HG02885 (cell line): ENCODE measurements around the gene LECT2.

ENCODE experiments used
- ATAC-seq: cut with Tn5 transposase; IDR thresholded peaks from one replicate; pipeline ENCODE4 v1.9.1; 2021; ENCODE audit warnings: mild to moderate bottlenecking; ENCODE audit not compliant: unreplicated experiment, poor library complexity

LECT2 gene

DNA sequence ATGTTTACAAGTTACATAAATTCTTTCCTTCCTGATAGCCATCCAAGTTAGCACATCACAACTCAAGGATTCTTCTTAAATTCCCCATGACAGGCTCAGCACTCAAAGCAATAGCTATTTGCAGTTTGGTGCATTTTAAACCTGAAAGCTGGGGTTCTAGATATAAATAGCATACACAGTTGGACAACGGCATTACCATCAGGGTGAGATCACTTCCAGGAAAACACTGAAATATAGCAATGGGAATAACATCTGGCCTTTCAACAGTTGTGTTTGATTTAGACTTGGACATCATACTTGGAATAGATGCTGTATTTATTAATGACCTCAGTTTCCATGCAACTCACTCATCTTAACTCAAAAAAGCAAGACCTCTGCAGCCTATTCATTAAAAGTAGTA is 24.7 kb upstream of the LECT2 start:
- ATAC-seq = no peak

DNA sequence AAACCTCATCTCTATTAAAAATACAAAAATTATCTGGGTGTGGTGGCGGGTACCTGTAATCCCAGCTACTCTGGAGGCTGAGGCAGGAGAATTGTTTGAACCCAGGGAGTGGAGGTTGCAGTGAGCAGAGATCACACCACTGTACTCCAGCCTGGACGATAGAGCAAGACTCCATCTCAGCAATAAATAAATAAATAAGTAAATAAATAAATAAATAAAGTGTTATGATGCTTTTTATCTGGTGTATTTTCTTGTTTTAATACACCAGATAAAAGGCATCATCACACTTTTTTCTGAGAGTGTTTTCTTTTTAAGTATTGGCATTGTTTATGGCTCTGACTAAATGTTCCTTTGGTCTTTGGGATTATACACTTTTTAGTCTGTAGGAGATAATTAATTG is 24.2 kb upstream of the LECT2 start:
- ATAC-seq = no peak

GRCh38 chr5:135978212-135978631 is 23.4 kb upstream of the LECT2 start:
- ATAC-seq = no peak

- peak; percentile 87 for ATAC-seq
Observed at GRCh38 chr5:135977375-135977928, 22.7 kb upstream of the LECT2 start.

DNA sequence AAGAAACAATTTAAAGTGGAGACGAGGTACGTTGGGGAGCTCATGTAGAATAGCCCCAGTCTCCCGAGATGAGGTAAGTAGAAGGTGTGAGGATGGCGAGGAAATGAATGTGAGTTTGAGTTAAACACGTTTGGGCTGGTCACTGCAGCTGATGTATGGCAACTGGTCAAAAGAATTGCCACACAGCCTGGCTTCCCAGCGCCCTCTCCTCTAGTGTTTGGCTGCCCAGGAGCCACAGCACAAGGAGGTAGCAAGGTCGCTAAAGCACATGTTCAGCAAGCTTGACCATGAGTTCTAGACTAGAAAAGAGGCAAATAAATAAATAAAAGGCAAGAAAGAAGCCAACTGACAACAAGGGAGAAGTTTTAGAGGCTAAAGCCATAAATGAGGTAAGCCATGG is 21.4 kb upstream of the LECT2 start:
- no peak for ATAC-seq

- no peak for ATAC-seq
Observed at GRCh38 chr5:135975122-135975521, 20.3 kb upstream of the LECT2 start.

- no peak for ATAC-seq
Observed at GRCh38 chr5:135974021-135974600, 19.3 kb upstream of the LECT2 start.

DNA sequence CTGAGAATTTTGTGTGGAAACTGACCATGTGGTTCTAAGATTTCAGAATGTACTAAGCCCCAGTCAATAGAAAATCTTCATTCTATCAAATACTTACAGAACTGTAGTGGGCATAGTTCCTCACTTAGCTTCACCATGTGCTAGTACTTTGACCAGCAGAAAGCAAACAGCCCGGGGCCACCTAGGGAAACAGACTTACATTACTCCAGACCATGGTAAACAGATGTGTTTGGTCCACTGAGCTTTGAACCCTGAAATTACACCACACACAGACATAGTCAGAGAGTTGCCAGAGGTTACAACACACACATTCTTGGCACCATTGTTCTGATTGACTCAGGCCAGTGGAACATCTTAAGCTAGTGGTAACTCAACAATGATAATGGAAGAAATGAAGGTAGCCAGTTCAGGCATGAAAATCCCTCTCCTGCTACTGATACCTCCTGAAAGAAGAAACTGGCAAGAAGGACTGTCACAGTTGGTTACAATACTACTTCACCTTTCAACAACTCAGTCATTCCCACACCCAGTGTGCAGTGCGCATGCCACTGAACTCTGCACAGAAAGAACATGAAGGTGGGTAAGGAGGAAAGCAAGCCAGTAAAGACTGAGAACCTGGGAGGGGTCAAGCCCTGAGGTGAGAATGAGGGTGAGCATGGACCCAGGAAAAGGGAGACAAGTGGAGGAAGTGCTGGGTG is 18.7 kb upstream of the LECT2 start:
- no peak for ATAC-seq

- ATAC-seq = no peak
Observed at GRCh38 chr5:135971701-135972100, 16.9 kb upstream of the LECT2 start.

- ATAC-seq = no peak
Observed at GRCh38 chr5:135966790-135967189, 12.0 kb upstream of the LECT2 start.

- no peak for ATAC-seq
Observed at GRCh38 chr5:135966165-135966564, 11.4 kb upstream of the LECT2 start.

DNA sequence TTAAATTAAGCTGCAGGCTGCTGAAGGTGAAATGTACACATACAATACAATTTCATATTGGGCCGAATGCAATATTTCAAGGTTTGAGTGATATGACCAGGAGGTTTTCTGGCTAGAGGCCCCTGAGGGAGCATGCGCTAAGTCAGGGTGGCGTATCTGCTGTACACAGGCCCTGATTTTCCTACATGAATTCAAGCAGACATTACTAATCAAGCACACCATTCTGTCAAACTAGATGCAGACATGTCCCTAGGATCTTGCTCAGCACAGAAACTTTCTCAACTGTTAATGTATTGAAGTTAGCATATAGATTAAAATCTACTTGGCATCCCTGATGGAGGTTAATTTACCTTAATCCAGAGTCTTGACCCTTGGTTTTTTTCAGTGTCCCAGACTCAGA is 10.7 kb upstream of the LECT2 start:
- no peak for ATAC-seq

DNA sequence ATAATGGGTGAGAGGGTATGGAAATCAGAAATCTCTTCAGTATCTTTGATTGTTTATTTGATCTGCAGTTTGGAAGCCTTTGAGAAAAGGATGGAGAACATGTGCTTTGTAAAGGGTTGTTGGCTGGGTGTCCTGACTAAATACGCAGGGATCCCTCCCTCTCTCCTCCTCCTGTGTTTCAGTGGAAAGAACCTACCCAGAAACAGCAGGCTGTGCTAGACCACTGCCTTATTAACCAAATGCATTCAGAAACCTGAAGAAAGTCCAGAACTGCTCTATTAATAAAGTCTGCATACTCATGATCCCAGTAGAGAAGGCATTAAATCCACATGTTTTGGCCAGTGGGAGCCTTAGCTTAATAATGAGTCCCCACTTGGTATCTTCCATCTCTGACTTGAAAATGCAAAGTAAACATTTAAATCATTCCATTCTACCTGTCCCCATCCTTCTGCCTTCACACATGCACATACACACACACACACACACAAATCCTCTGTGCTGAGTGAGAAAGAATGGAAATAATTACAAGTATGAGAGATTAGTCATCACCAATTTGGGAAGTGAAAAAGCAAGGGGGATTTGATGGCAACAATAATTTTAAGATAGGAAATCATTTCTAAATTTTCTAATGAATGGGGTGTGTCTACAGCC is 10.0 kb upstream of the LECT2 start:
- ATAC-seq = no peak

DNA sequence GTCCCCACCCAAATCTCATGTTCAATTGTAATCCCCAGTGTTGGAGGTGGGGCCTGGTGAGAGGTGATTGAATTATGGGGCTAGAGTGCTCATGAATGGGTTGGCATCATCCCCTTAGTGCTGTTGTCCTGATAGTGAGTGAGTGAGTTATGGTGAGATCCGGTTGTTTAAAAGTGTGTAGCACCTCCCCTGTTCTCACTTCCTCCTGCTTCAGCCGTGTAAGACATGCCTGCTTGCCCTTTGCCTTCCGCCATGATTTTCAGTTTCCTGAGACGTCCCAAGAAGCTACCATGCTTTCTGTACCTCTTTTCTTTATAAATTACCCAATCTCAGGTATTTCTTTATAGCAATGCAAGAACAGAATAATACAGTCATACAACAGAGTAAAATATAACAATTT is 742 bp upstream of the LECT2 start:
- peak; percentile 73 for ATAC-seq

DNA sequence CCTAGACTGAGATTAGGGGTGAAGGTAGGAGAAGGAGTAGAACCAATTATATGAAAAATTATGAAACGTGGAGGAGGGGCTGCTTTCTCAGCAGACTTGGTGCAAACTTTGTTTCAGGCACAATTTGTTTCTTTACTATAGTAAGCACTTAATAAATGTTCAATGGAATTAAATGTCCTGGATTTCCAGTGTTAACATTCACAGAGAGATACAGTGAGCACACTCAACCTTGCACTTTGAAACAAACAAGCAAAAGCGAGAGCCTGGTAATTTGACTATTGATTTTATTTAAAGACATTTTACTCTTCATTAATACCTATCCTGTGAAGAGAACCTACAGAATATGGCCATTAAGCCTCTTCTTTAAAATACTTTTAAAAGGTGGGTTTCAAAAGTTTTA is 933 bp downstream of the LECT2 start:
- ATAC-seq = no peak

GRCh38 chr5:135952683-135953082 is 2.1 kb downstream of the LECT2 start:
- no peak for ATAC-seq

DNA sequence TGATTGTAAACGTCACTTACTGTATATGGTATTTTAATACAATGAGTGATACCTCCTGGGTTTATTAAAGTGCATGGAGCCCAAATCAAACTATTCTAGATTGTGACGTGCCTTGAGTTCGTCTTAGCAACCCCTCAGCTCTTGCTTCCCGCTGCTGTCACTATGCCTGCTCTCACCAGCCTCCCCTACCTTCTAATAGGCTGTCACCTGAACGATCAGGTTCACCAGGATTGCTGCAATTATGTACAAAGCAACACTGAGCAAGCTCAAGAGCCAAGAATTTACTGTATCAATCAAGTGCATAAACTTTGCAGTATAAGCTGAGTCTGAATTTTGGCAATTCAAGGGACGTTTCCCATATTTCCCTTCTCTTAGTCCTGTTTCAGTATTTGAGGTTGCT is 3.0 kb downstream of the LECT2 start:
- no peak for ATAC-seq

DNA sequence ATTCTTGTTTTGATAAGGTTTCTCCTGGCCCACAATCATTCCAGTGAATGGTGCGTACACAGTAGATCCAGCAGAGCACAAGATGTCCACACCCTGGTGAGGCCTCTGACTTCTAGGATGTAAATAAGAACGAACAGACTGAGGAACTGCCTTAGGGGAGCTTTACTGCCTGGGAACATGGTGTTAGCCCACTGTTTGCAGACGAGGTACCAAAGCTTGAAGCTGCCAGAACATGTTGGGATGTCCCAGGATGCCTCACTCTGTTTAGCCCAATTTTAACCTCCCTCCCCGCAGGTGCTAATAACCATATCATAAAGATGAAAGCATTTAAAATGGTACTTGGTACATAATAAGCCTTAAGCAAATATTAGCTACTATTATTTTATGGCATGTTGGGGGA is 3.5 kb downstream of the LECT2 start:
- no peak for ATAC-seq

- ATAC-seq = no peak
Observed at GRCh38 chr5:135950611-135951010, 4.2 kb downstream of the LECT2 start.

DNA sequence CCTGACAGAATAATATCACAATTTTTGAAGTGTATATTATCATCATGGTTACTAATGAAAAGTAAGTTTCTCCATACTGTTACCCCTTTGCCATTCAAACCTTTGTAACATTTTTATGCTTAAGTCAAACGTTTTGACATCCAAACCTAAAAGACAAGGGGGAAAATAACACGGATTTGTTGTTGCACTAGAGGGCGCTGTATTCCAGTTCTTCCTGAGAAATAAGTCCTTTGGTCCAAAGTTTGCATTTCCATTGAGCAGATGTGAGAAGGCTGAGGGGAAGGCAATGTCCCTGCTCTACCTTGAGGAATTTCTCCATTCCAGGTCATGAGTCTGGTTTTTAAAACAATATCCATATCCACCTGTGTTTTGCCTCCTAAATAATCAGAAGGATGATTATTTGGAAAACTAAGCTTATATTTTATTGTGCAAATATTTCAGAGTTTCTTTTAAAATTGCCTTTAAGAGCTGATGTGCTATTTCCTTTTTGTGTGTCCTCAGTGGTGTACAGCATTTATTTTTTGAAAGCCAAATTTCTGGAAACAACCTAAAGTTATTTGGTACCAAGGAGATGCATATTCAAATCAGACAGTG is 9.7 kb downstream of the LECT2 start:
- ATAC-seq = no peak

- no peak for ATAC-seq
Observed at GRCh38 chr5:135944564-135944963, 10.2 kb downstream of the LECT2 start.
